Prostate gland (tissue), 2 donors: Measurements from ENCODE around the gene DNAH8. TPM values are rescaled to one million over a fixed set of nuclear protein-coding genes. Genes with fewer than 3 reads are reported as not detected.
"Not testable (repeated sequence)": the region's sequence is repeated elsewhere in the genome, so short reads cannot be mapped to it uniquely, and the experiment has no call there.

Source experiments
- DNase-seq: peaks from one replicate; pipeline ENCODE4 v3.0.0-alpha.2; 2019; ENCODE audit warnings: low spot score
- H3K27ac ChIP-seq, 2 donors: fragments of 200-600 bp; sonication (generic); 2 replicates each; pipeline ENCODE4 v1.5.1; 2017 to 2019
- H3K27me3 ChIP-seq: fragments of 200-600 bp; sonication (generic); replicated peaks from 2 replicates; pipeline ENCODE4 v1.5.1; 2019; ENCODE audit not compliant: insufficient read depth
- H3K36me3 ChIP-seq, 2 donors: fragments of 200-600 bp; sonication (generic); 1 replicate in 1 of 2; 2 replicates in 1 of 2; pipeline versions ENCODE4 v1.5.1 to v1.8.1; 2017 to 2019
- H3K4me1 ChIP-seq: fragments of 200-600 bp; sonication (generic); replicated peaks from 2 replicates; pipeline ENCODE4 v1.5.1; 2019
- H3K4me3 ChIP-seq, 2 donors: fragments of 200-600 bp; sonication (generic); 2 replicates each; pipeline ENCODE4 v1.5.1; 2017 to 2019
- H3K9me3 ChIP-seq: fragments of 200-600 bp; sonication (generic); 2 replicates; pipeline ENCODE4 v1.5.1; 2017
- CTCF ChIP-seq, 4 experiments: fragments of 200-600 bp in 2 of 4; fragments of 450-650 bp in 2 of 4; sonication (generic) in 2 of 4; IDR thresholded peaks; 1 replicate in 3 of 4; 2 replicates in 1 of 4; pipeline ENCODE4 v1.5.1; 2016 to 2019; ENCODE audit warnings: antibody characterized with exemption in 4 of 4, mild to moderate bottlenecking in 2 of 4, moderate library complexity in 2 of 4
- POLR2A ChIP-seq: fragments of 450-650 bp; IDR thresholded peaks from one replicate; pipeline ENCODE4 v1.6.1; 2016; ENCODE audit warnings: antibody characterized with exemption, mild to moderate bottlenecking
- POLR2AphosphoS5 ChIP-seq: sonication (generic); formaldehyde crosslinking; IDR thresholded peaks from one replicate; pipeline ENCODE4 v1.6.1; 2017; ENCODE audit warnings: antibody characterized with exemption
- WGBS: methylation state at CpG from one replicate; pipeline ENCODE4 v1.1.5; 2018; 5-methylcytosine and 5-hydroxymethylcytosine counted together
- intact Hi-C: fragments of 100-400 bp; cut with DNase I; formaldehyde crosslinking; loops from one replicate; pipeline ENCODE4 v1.14.2; 2022
- total RNA-seq, 2 donors: library from RNA; depleted of rRNA; stranded (reverse); fragments of >200 nt; gene quantifications; one replicate each; pipeline ENCODE4 v1.1.0, GENCODE V29; 2016

Gene DNAH8
- total RNA-seq, 2 donors from 2014 or later, result 0.36 to 3.6 TPM

DNA sequence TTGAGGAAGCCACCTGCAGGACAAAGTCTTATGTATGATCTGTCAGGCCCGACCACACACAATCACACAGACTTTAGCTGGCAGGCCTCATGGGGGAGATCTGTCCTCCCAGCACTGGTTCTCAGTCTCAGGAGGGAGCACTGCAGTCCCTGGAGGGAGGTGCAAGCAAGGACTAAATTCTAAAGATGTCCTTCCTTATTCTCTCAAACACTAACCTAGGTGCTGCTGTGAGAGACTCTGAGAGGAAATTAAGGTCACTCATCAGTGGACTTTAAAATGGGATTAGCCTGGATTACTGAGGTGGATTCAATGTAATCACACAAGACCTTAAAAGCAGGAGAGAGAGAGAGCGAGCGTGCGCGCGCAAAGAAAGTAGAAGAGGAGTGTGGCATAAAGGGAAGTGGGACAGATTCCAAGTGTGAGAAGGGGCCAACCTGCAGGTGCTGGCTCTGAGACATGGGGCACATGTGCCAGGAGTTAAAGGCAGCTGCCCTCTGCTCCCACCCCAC, 26.5 kb upstream of the DNAH8 start:
- DNase-seq, result no peak
- Histone ChIP-seq H3K27ac (no peak overlapping the region), H3K4me1 (no peaks in the 10 kb centered on the region), H3K4me3 (no peak overlapping the region), H3K9me3 (no peaks in the 10 kb centered on the region), H3K27me3 (no peaks in the 10 kb centered on the region), H3K36me3 (no peaks in the 10 kb centered on the region)
- intact Hi-C loops, result no loop called here
- WGBS, result 81% methylated on average over 6 of the region's 6 CpGs
- TF ChIP-seq CTCF (IDR thresholded peaks at IDR 0.05) (no peak), POLR2AphosphoS5 (no peak), POLR2A (no peak)

GRCh38 chr6:38695227-38695900, 19.7 kb upstream of the DNAH8 start:
- no peaks in the 10 kb centered on the region for H3K9me3 ChIP-seq
- no peak overlapping the region for H3K27ac ChIP-seq
- H3K4me3 ChIP-seq, result no peak overlapping the region
- WGBS, result 98% methylated on average over 2 of the region's 2 CpGs
- H3K27me3 ChIP-seq, result no peaks in the 10 kb centered on the region
- TF ChIP-seq POLR2A (no peak), POLR2AphosphoS5 (no peak), CTCF (IDR thresholded peaks at IDR 0.05) (no peak)
- DNase-seq, result no peak
- H3K4me1 ChIP-seq, result no peaks in the 10 kb centered on the region
- H3K36me3 ChIP-seq, result no peaks in the 10 kb centered on the region
- intact Hi-C loops, result no loop called here

- TF ChIP-seq CTCF (IDR thresholded peaks at IDR 0.05), result no peak
- no peak for TF ChIP-seq POLR2AphosphoS5
- no peak for TF ChIP-seq POLR2A
- no peaks in the 10 kb centered on the region for H3K4me1 ChIP-seq
- H3K36me3 ChIP-seq, result no peaks in the 10 kb centered on the region
- intact Hi-C loops, result no loop called here
- no peak overlapping the region for H3K27ac ChIP-seq
- WGBS, result 75% methylated on average over 1 of the region's 1 CpG
- no peaks in the 10 kb centered on the region for H3K9me3 ChIP-seq
- no peak for DNase-seq
- H3K27me3 ChIP-seq, result no peaks in the 10 kb centered on the region
- no peak overlapping the region for H3K4me3 ChIP-seq
Measured at GRCh38 chr6:38695933-38696332, 19.2 kb upstream of the DNAH8 start.

GRCh38 chr6:38696345-38696744, 18.8 kb upstream of the DNAH8 start:
- TF ChIP-seq CTCF (IDR thresholded peaks at IDR 0.05) (no peak), POLR2A (no peak), POLR2AphosphoS5 (no peak)
- no peaks in the 10 kb centered on the region for H3K36me3 ChIP-seq
- H3K4me3 ChIP-seq, result no peak overlapping the region
- no peaks in the 10 kb centered on the region for H3K4me1 ChIP-seq
- no peaks in the 10 kb centered on the region for H3K27me3 ChIP-seq
- intact Hi-C loops, result no loop called here
- H3K27ac ChIP-seq, result no peak overlapping the region
- H3K9me3 ChIP-seq, result no peaks in the 10 kb centered on the region
- no peak for DNase-seq

DNA sequence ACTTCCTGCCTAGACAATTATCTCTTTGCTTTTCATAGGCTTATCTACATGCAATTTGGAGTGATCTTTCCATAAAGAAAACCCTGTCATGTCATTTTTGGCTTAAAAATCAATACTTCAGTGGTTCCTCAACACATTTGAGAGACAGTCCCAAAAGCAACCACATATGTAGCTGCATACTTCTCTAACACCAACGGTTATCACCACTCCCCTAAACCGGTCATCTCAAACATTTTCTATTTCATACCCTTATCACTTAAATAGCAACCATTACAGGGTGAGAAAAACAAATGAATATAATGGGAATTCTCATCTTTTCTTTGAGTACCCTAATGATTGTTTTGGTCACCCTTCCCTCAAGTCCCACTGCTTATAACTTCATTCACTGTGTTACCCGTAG, 17.3 kb upstream of the DNAH8 start:
- intact Hi-C loops, result no loop called here
- DNase-seq, result no peak
- 86% methylated on average over 3 of the region's 3 CpGs for WGBS
- Histone ChIP-seq H3K36me3 (no peaks in the 10 kb centered on the region), H3K4me3 (no peak overlapping the region), H3K27ac (no peak overlapping the region), H3K27me3 (no peaks in the 10 kb centered on the region), H3K9me3 (no peaks in the 10 kb centered on the region), H3K4me1 (no peaks in the 10 kb centered on the region)
- no peak for TF ChIP-seq POLR2A
- TF ChIP-seq CTCF (IDR thresholded peaks at IDR 0.05), result no peak
- no peak for TF ChIP-seq POLR2AphosphoS5

DNA sequence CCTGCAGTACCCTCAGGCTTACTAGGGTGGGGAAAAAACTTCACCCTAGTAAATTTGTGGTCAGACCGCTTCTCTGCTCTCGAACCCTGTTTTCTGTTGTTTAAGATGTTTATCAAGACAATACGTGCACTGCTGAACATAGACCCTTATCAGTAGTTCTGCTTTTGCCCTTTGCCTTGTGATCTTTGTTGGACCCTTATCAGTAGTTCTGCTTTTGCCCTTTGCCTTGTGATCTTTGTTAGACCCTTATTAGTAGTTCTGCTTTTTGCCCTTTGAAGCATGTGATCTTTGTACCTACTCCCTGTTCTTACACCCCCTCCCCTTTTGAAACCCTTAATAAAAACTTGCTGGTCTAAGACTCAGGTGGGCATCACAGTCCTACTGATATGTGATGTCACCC, 15.4 kb upstream of the DNAH8 start:
- H3K4me3 ChIP-seq, result not testable (repeated sequence)

More for the DNA sequence above, 15.4 kb upstream of the DNAH8 start:
- H3K4me1 ChIP-seq, H3K27ac ChIP-seq, DNase-seq, H3K9me3 ChIP-seq, H3K27me3 ChIP-seq, H3K36me3 ChIP-seq: not testable (repeated sequence)
- 92% methylated on average over 3 of the region's 3 CpGs for WGBS
- intact Hi-C loops, result loop anchor here (10.0 kb wide), 1 partner anchor 55 kb away; no protein-coding TSS in a partner anchor
